Breast epithelium (tissue), 4 donors: ENCODE data around the gene NIPAL3. TPM values are rescaled to one million over a fixed set of nuclear protein-coding genes. Genes with fewer than 3 reads are reported as not detected.
A peak's percentile ranks its signal among the peaks of the same experiment; 100 is the strongest.

Experiments
- DNase-seq, 2 donors: peaks; one replicate each; pipeline ENCODE4 v3.0.0-alpha.2; 2019; ENCODE audit warnings: low spot score in 2 of 2
- H3K27ac ChIP-seq, 2 donors: fragments of 200-600 bp; sonication (generic) in 1 of 2; one replicate each; pipeline ENCODE4 v1.5.1; 2016 to 2019; ENCODE audit warnings: mild to moderate bottlenecking in 1 of 2
- H3K27me3 ChIP-seq, 2 donors: fragments of 200-600 bp; sonication (generic) in 1 of 2; one replicate each; pipeline versions ENCODE4 v1.5.1 to v1.6.0; 2017 to 2019; ENCODE audit warnings: control low read depth in 1 of 2, mild to moderate bottlenecking in 1 of 2
- H3K36me3 ChIP-seq: fragments of 200-600 bp; one replicate; pipeline ENCODE4 v1.5.1; 2019
- H3K4me1 ChIP-seq, 2 donors: fragments of 200-600 bp; sonication (generic); one replicate each; pipeline ENCODE4 v1.5.1; 2016 to 2019; ENCODE audit warnings: control low read depth in 1 of 2
- H3K4me3 ChIP-seq, 3 donors: fragments of 200-600 bp; sonication (generic); 1 replicate in 2 of 3; 2 replicates in 1 of 3; pipeline ENCODE4 v1.5.1; 2016 to 2019; ENCODE audit warnings: mild to moderate bottlenecking in 3 of 3, moderate library complexity in 2 of 3
- H3K9me3 ChIP-seq, 2 donors: fragments of 200-600 bp; sonication (generic) in 1 of 2; one replicate each; pipeline ENCODE4 v1.5.1; 2016 to 2019; ENCODE audit warnings: control low read depth in 1 of 2
- CTCF ChIP-seq, 3 donors: fragments of 450-650 bp; IDR thresholded peaks; one replicate each; pipeline ENCODE4 v1.5.1; 2016 to 2017; ENCODE audit warnings: antibody characterized with exemption in 3 of 3, mild to moderate bottlenecking in 3 of 3, moderate library complexity in 3 of 3
- POLR2A ChIP-seq: fragments of 450-650 bp; IDR thresholded peaks from one replicate; pipeline ENCODE4 v1.6.1; 2016; ENCODE audit warnings: antibody characterized with exemption, mild to moderate bottlenecking, moderate library complexity
- POLR2AphosphoS5 ChIP-seq, 3 donors: sonication (generic); formaldehyde crosslinking; IDR thresholded peaks; one replicate each; pipeline ENCODE4 v1.6.1; 2017; ENCODE audit warnings: antibody characterized with exemption in 3 of 3
- intact Hi-C: fragments of 100-400 bp; cut with DNase I; formaldehyde crosslinking; loops from one replicate; pipeline ENCODE4 v1.15.1; 2023; ENCODE audit warnings: low total_unique reads
- total RNA-seq, 3 donors: library from RNA; depleted of rRNA; stranded (reverse); fragments of >200 nt; gene quantifications; one replicate each; pipeline ENCODE4 v1.1.0, GENCODE V29; 2016

NIPAL3 gene
- total RNA-seq: 10 to 100 TPM; 13.4 to 67.6 (median 28.5) TPM

- intact Hi-C loops: no loop called here
- no peak for TF ChIP-seq POLR2A
- TF ChIP-seq CTCF (IDR thresholded peaks at IDR 0.05): peak; percentile 61 to 86 (median 85)
- TF ChIP-seq POLR2AphosphoS5 (IDR thresholded peaks at IDR 0.05): peak; percentile 45 to 62 (median 60)
- no peaks in the 10 kb centered on the region for H3K36me3 ChIP-seq
- peaks cover 6 to 8% of the 10 kb centered on the region in 2 donors for H3K4me1 ChIP-seq
- no peaks in the 10 kb centered on the region for H3K9me3 ChIP-seq
- H3K27me3 ChIP-seq: no peaks in the 10 kb centered on the region
- peak within 1 kb of the TSS; percentile 56 to 82 for H3K27ac ChIP-seq
- H3K4me3 ChIP-seq: peak within 1 kb of the TSS; percentile 65 to 75 (median 67)
- peak; percentile 96 to 97 for DNase-seq
These were observed at the start of gene NIPAL3 for GRCh38 chr1:24415334-24415909. TSS of gene NIPAL3 (plus strand) at chr1:24415802. CDS start at chr1:24419548, 3,746 bp downstream.

GRCh38 chr1:24366707-24367106 lies 48.9 kb upstream of the NIPAL3 start:
- no peak for DNase-seq
- no peaks in the 10 kb centered on the region for H3K36me3 ChIP-seq
- intact Hi-C loops: no loop called here
- no peaks in the 10 kb centered on the region for H3K4me1 ChIP-seq
- TF ChIP-seq CTCF (IDR thresholded peaks at IDR 0.05) (no peak), POLR2AphosphoS5 (IDR thresholded peaks at IDR 0.05) (no peak), POLR2A (no peak)
- no peaks in the 10 kb centered on the region for H3K27me3 ChIP-seq
- H3K4me3 ChIP-seq: no peak overlapping the region
- H3K27ac ChIP-seq: no peak overlapping the region
- no peaks in the 10 kb centered on the region for H3K9me3 ChIP-seq

GRCh38 chr1:24369199-24369598 lies 46.4 kb upstream of the NIPAL3 start:
- no peaks in the 10 kb centered on the region for H3K4me1 ChIP-seq
- no peaks in the 10 kb centered on the region for H3K36me3 ChIP-seq
- no peak for TF ChIP-seq POLR2A
- TF ChIP-seq CTCF (IDR thresholded peaks at IDR 0.05): no peak
- TF ChIP-seq POLR2AphosphoS5 (IDR thresholded peaks at IDR 0.05): no peak
- peak overlapping the region in 1 of 2 donors; percentile 42 for H3K27ac ChIP-seq
- peak in 1 of 2 donors; percentile 69 for DNase-seq
- H3K9me3 ChIP-seq: no peaks in the 10 kb centered on the region
- H3K4me3 ChIP-seq: no peak overlapping the region
- intact Hi-C loops: no loop called here
- no peaks in the 10 kb centered on the region for H3K27me3 ChIP-seq

- TF ChIP-seq CTCF (IDR thresholded peaks at IDR 0.05) (no peak), POLR2A (no peak), POLR2AphosphoS5 (IDR thresholded peaks at IDR 0.05) (no peak)
- H3K27me3 ChIP-seq: no peaks in the 10 kb centered on the region
- H3K36me3 ChIP-seq: no peaks in the 10 kb centered on the region
- intact Hi-C loops: no loop called here
- H3K9me3 ChIP-seq: no peaks in the 10 kb centered on the region
- no peak overlapping the region for H3K27ac ChIP-seq
- no peaks in the 10 kb centered on the region for H3K4me1 ChIP-seq
- no peak for DNase-seq
- H3K4me3 ChIP-seq: no peak overlapping the region
These were observed 45.8 kb upstream of the NIPAL3 start for GRCh38 chr1:24369801-24370200.

- H3K9me3 ChIP-seq: no peaks in the 10 kb centered on the region
- H3K4me3 ChIP-seq: no peak overlapping the region
- H3K27ac ChIP-seq: no peak overlapping the region
- TF ChIP-seq POLR2AphosphoS5 (IDR thresholded peaks at IDR 0.05) (no peak), POLR2A (no peak), CTCF (IDR thresholded peaks at IDR 0.05) (no peak)
- DNase-seq: no peak
- H3K27me3 ChIP-seq: no peaks in the 10 kb centered on the region
- no peaks in the 10 kb centered on the region for H3K4me1 ChIP-seq
- H3K36me3 ChIP-seq: no peaks in the 10 kb centered on the region
- intact Hi-C loops: no loop called here
These were observed 42.6 kb upstream of the NIPAL3 start for GRCh38 chr1:24373044-24373443.
